ENCODE measurements around the gene NFATC1.

- TF ChIP-seq EP300 (IDR thresholded peaks at IDR 0.05) = no peak
- TF ChIP-seq, protein P1, sequence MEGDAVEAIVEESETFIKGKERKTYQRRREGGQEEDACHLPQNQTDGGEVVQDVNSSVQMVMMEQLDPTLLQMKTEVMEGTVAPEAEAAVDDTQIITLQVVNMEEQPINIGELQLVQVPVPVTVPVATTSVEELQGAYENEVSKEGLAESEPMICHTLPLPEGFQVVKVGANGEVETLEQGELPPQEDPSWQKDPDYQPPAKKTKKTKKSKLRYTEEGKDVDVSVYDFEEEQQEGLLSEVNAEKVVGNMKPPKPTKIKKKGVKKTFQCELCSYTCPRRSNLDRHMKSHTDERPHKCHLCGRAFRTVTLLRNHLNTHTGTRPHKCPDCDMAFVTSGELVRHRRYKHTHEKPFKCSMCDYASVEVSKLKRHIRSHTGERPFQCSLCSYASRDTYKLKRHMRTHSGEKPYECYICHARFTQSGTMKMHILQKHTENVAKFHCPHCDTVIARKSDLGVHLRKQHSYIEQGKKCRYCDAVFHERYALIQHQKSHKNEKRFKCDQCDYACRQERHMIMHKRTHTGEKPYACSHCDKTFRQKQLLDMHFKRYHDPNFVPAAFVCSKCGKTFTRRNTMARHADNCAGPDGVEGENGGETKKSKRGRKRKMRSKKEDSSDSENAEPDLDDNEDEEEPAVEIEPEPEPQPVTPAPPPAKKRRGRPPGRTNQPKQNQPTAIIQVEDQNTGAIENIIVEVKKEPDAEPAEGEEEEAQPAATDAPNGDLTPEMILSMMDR (IDR thresholded peaks at IDR 0.05) = no peak
- TF ChIP-seq POLR2A (IDR thresholded peaks at IDR 0.05) = no peak
Measured at GRCh38 chr18:79442508-79443221, 46.9 kb downstream of the NFATC1 start.
